ENCODE measurements around the gene ZNF575.
A peak's percentile ranks its signal among the peaks of the same experiment; 100 is the strongest.

ZNF575 gene

DNA sequence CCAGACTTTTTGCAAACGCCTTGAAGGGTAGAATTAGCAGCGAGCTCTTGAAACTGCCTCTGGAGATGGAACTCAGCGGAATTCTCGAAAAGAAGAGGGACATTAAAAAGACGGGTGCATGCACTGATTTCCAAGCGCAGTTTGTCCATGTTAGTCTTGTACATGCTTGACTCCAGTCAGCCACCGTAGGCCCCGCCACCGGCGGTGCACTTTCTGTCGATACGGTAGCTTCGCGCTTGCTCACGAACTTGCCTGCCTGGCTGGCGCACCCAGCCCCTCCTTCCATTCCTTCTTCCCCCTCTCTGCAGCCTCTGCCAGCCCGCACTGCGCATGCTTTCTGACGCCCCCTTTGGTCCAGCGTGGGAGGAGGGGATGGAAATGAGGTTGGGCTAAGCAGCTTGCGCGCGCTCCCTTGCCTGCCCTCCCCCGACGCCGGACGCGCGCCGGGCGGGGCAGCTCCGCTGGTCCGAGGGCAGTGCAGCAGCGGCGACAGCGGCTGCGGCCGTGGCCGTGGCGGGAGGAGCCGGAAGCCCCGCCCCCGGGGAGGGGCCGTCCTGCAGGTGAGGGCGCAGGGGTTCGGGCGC, at the start of gene ZNF575:
Gene ZNF575 (plus strand): TSS at position 227 of the 584 bp plus-strand sequence. CDS start 1,235 bp downstream, outside the sequence.
- intact Hi-C loops (cut with DNase I; ENCODE audit: low total_unique reads), result no loop called here

DNA sequence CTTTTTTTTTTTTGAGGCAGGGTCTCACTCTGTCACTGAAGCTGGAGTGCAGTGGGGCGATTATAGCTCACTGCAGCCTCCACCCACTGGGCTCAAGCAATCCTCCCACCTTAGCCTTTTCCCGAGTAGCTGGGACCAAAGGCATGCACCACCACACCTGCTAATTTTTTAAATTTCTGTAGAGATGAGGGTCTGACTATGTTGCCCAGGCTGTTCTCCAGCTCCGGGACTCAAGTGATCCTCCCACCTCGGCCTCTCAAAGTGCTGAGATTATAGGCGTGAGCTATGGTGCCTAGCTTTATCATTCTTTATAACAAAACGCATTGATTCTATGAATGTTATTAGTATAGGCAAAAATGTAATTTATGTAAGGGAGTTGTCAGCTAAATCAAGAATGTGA, 49.7 kb upstream of the ZNF575 start:
- Histone ChIP-seq H3K9me3 (no peaks in the 10 kb centered on the region), H3K36me3 (peaks cover 0 to 25% (median 0%) of the 10 kb centered on the region in 3 donors), H3K4me3 (no peak overlapping the region), H3K27ac (no peak overlapping the region), H3K27me3 (no peaks in the 10 kb centered on the region), H3K4me1 (no peaks in the 10 kb centered on the region)
- intact Hi-C loops (cut with DNase I; ENCODE audit: low total_unique reads), result no loop called here
- DNase-seq, result no peak
- TF ChIP-seq CTCF (IDR thresholded peaks at IDR 0.05), result no peak

More for the DNA sequence above, at the start of gene ZNF575:
- peak within 1 kb of the TSS; percentile 61 to 66 for H3K4me3 ChIP-seq
- peak in 1 of 2 experiments; percentile 13 for TF ChIP-seq CTCF (IDR thresholded peaks at IDR 0.05)
- peak within 1 kb of the TSS; percentile 83 to 89 for H3K27ac ChIP-seq
- no peaks in the 10 kb centered on the region for H3K27me3 ChIP-seq
- peaks cover 0 to 35% (median 20%) of the 10 kb centered on the region in 4 donors for H3K4me1 ChIP-seq
- no peaks in the 10 kb centered on the region for H3K9me3 ChIP-seq
- DNase-seq, result peak; percentile 85 to 94
- peaks cover 3 to 14% (median 5%) of the 10 kb centered on the region in 3 donors for H3K36me3 ChIP-seq

DNA sequence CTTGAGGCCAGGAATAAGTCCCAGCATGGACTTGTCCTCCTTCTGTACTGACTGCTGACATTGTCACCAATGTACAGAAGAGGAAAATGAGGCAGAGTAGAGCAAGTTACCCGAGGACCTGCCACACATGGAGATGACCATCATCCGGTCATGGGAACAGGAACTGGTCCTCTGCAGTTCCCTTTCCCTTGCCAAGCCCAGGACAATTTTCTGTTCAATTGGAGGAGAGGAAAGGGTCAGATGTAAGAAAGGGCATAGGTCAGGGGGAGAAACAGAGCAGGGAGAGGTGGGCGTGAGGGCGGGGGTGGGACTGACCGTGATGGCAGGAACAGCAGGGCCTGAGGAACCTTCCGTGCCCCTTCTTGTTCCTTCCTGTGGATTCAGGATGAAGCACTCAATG, 47.0 kb upstream of the ZNF575 start:
- no peaks in the 10 kb centered on the region for H3K27me3 ChIP-seq
- intact Hi-C loops (cut with DNase I; ENCODE audit: low total_unique reads), result no loop called here
- no peaks in the 10 kb centered on the region for H3K4me1 ChIP-seq

DNA sequence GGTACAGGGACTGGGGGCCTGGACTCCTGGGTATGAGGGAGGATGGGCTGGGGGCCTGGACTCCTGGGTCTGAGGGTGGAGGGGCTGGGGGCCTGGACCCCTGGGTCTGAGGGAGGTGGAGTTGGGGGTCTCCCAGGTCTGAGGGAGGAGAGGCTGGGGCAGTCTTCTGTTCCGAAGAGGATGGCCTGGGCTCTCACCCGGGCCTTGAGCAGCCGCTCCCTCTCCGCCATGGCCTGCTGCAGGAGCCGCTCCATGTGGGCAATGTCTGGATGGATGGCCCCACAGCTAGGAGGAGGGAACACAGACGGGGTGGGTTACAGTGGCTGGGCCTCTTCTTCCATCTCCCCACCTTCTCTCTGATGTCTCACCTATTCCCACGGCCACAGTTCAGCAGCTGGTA, 46.6 kb upstream of the ZNF575 start:
- no peak overlapping the region for H3K4me3 ChIP-seq
- H3K36me3 ChIP-seq, result peaks cover 0 to 14% (median 0%) of the 10 kb centered on the region in 3 donors
- H3K27me3 ChIP-seq, result no peaks in the 10 kb centered on the region
- H3K4me1 ChIP-seq, result no peaks in the 10 kb centered on the region
- intact Hi-C loops (cut with DNase I; ENCODE audit: low total_unique reads), result no loop called here
- H3K27ac ChIP-seq, result no peak overlapping the region
- no peak for TF ChIP-seq CTCF (IDR thresholded peaks at IDR 0.05)
- no peak for DNase-seq
- H3K9me3 ChIP-seq, result no peaks in the 10 kb centered on the region

More for the DNA sequence above, 47.0 kb upstream of the ZNF575 start:
- no peak overlapping the region for H3K4me3 ChIP-seq
- no peak for DNase-seq
- no peaks in the 10 kb centered on the region for H3K9me3 ChIP-seq
- no peak overlapping the region for H3K27ac ChIP-seq
- no peak for TF ChIP-seq CTCF (IDR thresholded peaks at IDR 0.05)
- H3K36me3 ChIP-seq, result peaks cover 0 to 19% (median 0%) of the 10 kb centered on the region in 3 donors

DNA sequence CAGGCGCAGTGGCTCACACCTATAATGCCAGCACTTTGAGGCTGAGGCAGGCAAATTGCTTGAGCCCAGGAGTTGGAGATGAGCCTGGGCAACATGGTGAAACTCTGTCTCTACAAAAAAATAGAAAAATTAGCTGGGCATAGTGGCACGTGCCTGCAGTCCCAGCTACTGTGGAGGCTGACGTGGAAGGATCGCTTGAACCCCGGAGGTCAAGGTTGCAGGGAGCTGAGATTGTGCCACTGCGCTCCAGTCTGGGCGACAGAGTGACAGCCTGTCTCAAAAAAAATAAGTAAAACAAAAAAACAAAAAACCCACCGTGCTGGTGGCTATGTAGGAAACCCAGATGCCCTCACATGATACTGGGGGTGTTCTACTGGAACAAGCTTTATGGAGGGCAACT, 44.8 kb upstream of the ZNF575 start:
- Histone ChIP-seq H3K4me3 (no peak overlapping the region), H3K9me3 (no peaks in the 10 kb centered on the region), H3K27ac (no peak overlapping the region), H3K36me3 (peaks cover 0 to 7% (median 0%) of the 10 kb centered on the region in 3 donors), H3K27me3 (no peaks in the 10 kb centered on the region), H3K4me1 (no peaks in the 10 kb centered on the region)
- intact Hi-C loops (cut with DNase I; ENCODE audit: low total_unique reads), result no loop called here
- TF ChIP-seq CTCF (IDR thresholded peaks at IDR 0.05), result no peak
- DNase-seq, result no peak

Data from tibial artery (tissue), 4 donors.